H9 (cell line): ENCODE data around the gene TMEM17. TPM values are rescaled to one million over a fixed set of nuclear protein-coding genes. Genes with fewer than 3 reads are reported as not detected.

ENCODE experiments used
- DNase-seq: peaks from one replicate; pipeline ENCODE4 v3.0.0-alpha.2; 2017
- H2AFZ ChIP-seq: one replicate; pipeline ENCODE4 v1.6.1; 2013; ENCODE audit warnings: mild to moderate bottlenecking, low read length, control low read depth, moderate library complexity
- H2AK5ac ChIP-seq: 2 replicates; pipeline ENCODE4 v1.6.1; 2013; ENCODE audit warnings: low read length, control low read depth, mixed read lengths; ENCODE audit not compliant: insufficient read length
- H2BK120ac ChIP-seq: one replicate; pipeline ENCODE4 v1.6.1; 2013; ENCODE audit warnings: low read depth, mild to moderate bottlenecking, low read length, control low read depth, inconsistent platforms; ENCODE audit not compliant: poor library complexity, severe bottlenecking
- H2BK12ac ChIP-seq: 2 replicates; pipeline ENCODE4 v1.6.1; 2013; ENCODE audit warnings: low read length, control low read depth, mixed read lengths, low read depth; ENCODE audit not compliant: insufficient read length
- H2BK15ac ChIP-seq: 2 replicates; pipeline ENCODE4 v1.6.1; 2013; ENCODE audit warnings: low read depth, low read length, control low read depth
- H2BK20ac ChIP-seq: one replicate; pipeline ENCODE4 v1.6.1; 2013; ENCODE audit warnings: low read depth, mild to moderate bottlenecking, low read length, control low read depth, inconsistent platforms; ENCODE audit not compliant: poor library complexity, severe bottlenecking
- H2BK5ac ChIP-seq: 2 replicates; pipeline ENCODE4 v1.6.1; 2013; ENCODE audit warnings: low read length, control low read depth, mixed read lengths; ENCODE audit not compliant: insufficient read length
- H3K14ac ChIP-seq: 2 replicates; pipeline ENCODE4 v1.6.1; 2013; ENCODE audit warnings: low read length, control low read depth; ENCODE audit not compliant: insufficient read depth
- H3K18ac ChIP-seq: 2 replicates; pipeline ENCODE4 v1.6.1; 2013; ENCODE audit warnings: low read depth, mild to moderate bottlenecking, mixed read lengths, low read length, control low read depth; ENCODE audit not compliant: insufficient read length
- H3K23ac ChIP-seq: 2 replicates; pipeline ENCODE4 v1.6.1; 2013; ENCODE audit warnings: low read length, control low read depth, mixed read lengths, low read depth; ENCODE audit not compliant: insufficient read length
- H3K23me2 ChIP-seq: 2 replicates; pipeline ENCODE4 v1.6.1; 2013; ENCODE audit warnings: low read depth, mild to moderate bottlenecking, mixed read lengths, low read length, control low read depth; ENCODE audit not compliant: insufficient read length, poor library complexity, severe bottlenecking
- H3K27ac ChIP-seq: 2 replicates; pipeline ENCODE4 v1.5.1; 2013; ENCODE audit warnings: low read length, control low read depth, mixed read lengths, low read depth; ENCODE audit not compliant: insufficient read length
- H3K27me3 ChIP-seq: 2 replicates; pipeline ENCODE4 v1.6.1; 2013; ENCODE audit warnings: low read length, control low read depth, inconsistent platforms; ENCODE audit not compliant: insufficient read depth
- H3K4ac ChIP-seq: 2 replicates; pipeline ENCODE4 v1.6.1; 2013; ENCODE audit warnings: low read depth, mild to moderate bottlenecking, control low read depth, inconsistent platforms, low read length, moderate library complexity
- H3K4me1 ChIP-seq: 2 replicates; pipeline ENCODE4 v1.6.1; 2013; ENCODE audit warnings: low read length, control low read depth, inconsistent platforms; ENCODE audit not compliant: insufficient read depth
- H3K4me2 ChIP-seq: 2 replicates; pipeline ENCODE4 v1.6.1; 2013; ENCODE audit warnings: low read length, control low read depth, mixed read lengths; ENCODE audit not compliant: insufficient read length, insufficient read depth
- H3K56ac ChIP-seq: 2 replicates; pipeline ENCODE4 v1.6.1; 2013; ENCODE audit warnings: low read depth, mild to moderate bottlenecking, mixed read lengths, low read length, control low read depth; ENCODE audit not compliant: insufficient read length
- H3K79me1 ChIP-seq: 2 replicates; pipeline ENCODE4 v1.6.1; 2013; ENCODE audit warnings: low read depth, mild to moderate bottlenecking, moderate library complexity, low read length, control low read depth, inconsistent platforms; ENCODE audit not compliant: insufficient read depth, poor library complexity, severe bottlenecking
- H3K79me2 ChIP-seq: 2 replicates; pipeline ENCODE4 v1.6.1; 2013; ENCODE audit warnings: low read length, control low read depth, inconsistent platforms; ENCODE audit not compliant: insufficient read depth
- H3K9ac ChIP-seq: 2 replicates; pipeline ENCODE4 v1.6.1; 2013; ENCODE audit warnings: low read length, control low read depth, mixed read lengths; ENCODE audit not compliant: insufficient read length; ENCODE audit errors: extremely low read depth
- H3K9me3 ChIP-seq: one replicate; pipeline ENCODE4 v1.6.1; 2013; ENCODE audit warnings: low read depth, low read length, inconsistent platforms; ENCODE audit not compliant: control insufficient read depth
- H3T11ph ChIP-seq: one replicate; pipeline ENCODE4 v1.6.1; 2013; ENCODE audit warnings: mild to moderate bottlenecking, low read length, control low read depth, inconsistent platforms
- H4K20me1 ChIP-seq: one replicate; pipeline ENCODE4 v1.6.1; 2013; ENCODE audit not compliant: control insufficient read depth, insufficient read length, insufficient read depth
- H4K5ac ChIP-seq: 2 replicates; pipeline ENCODE4 v1.6.1; 2013; ENCODE audit warnings: low read depth, mild to moderate bottlenecking, mixed read lengths, low read length, control low read depth; ENCODE audit not compliant: insufficient read length
- H4K8ac ChIP-seq: replicated peaks from 2 replicates; pipeline ENCODE4 v1.6.1; 2013; ENCODE audit warnings: low read length, control low read depth, mixed read lengths, low read depth; ENCODE audit not compliant: insufficient read length
- H4K91ac ChIP-seq: 2 replicates; pipeline ENCODE4 v1.6.1; 2013; ENCODE audit warnings: low read depth, mild to moderate bottlenecking, moderate library complexity, mixed read lengths, low read length, control low read depth; ENCODE audit not compliant: insufficient read length
- H3K27ac Mint-ChIP-seq, 3 experiments: 2 replicates in 2 of 3; 3 replicates in 1 of 3; pipeline ENCODE4 v1.8.0; 2020 to 2021; ENCODE audit warnings: mixed read lengths in 3 of 3, mild to moderate bottlenecking in 1 of 3, moderate library complexity in 1 of 3
- H3K27me3 Mint-ChIP-seq: 2 replicates; pipeline ENCODE4 v1.8.0; 2021; ENCODE audit warnings: low read depth, mild to moderate bottlenecking, moderate library complexity, mixed read lengths
- H3K36me3 Mint-ChIP-seq, 3 experiments: 2 replicates in 2 of 3; 3 replicates in 1 of 3; pipeline ENCODE4 v1.8.0; 2020 to 2021; ENCODE audit warnings: low read depth in 3 of 3, mixed read lengths in 3 of 3; ENCODE audit not compliant: insufficient read depth in 1 of 3
- H3K4me1 Mint-ChIP-seq, 2 experiments: 2 replicates each; pipeline ENCODE4 v1.8.0; 2020; ENCODE audit warnings: mixed read lengths in 2 of 2
- H3K4me3 Mint-ChIP-seq, 2 experiments: 2 replicates in 1 of 2; 3 replicates in 1 of 2; pipeline ENCODE4 v1.8.0; 2020 to 2021; ENCODE audit warnings: mild to moderate bottlenecking in 2 of 2, mixed read lengths in 2 of 2, moderate library complexity in 1 of 2
- H3K9me3 Mint-ChIP-seq, 2 experiments: 2 replicates in 1 of 2; 3 replicates in 1 of 2; pipeline ENCODE4 v1.8.0; 2020; ENCODE audit warnings: mild to moderate bottlenecking in 2 of 2, mixed read lengths in 2 of 2, moderate library complexity in 1 of 2
- WGBS: extraction: QIAGEN DNeasy Blood & Tissue Kit; methylation state at CpG from one replicate; pipeline ENCODE4 v1.1.7; 2013; ENCODE audit warnings: missing lambda C conversion rate, low lambda C conversion rate, mixed read lengths; ENCODE audit not compliant: insufficient read length; ENCODE audit errors: extremely low coverage; 5-methylcytosine and 5-hydroxymethylcytosine counted together
- total RNA-seq: library from RNA; stranded (reverse); gene quantifications from 2 replicates; pipeline ENCODE4 v1.2.1, GENCODE V29; 2021
- TF ChIP-seq, protein P1 (sequence below): fragments of 200-600 bp; sonication (generic); conservative IDR thresholded peaks from 3 replicates; pipeline ENCODE4 v1.8.0; 2021; ENCODE audit warnings: antibody characterized with exemption, mild to moderate bottlenecking

TMEM17 gene
- total RNA-seq, 1 experiment from 2014 or later = 1.3 TPM

DNA sequence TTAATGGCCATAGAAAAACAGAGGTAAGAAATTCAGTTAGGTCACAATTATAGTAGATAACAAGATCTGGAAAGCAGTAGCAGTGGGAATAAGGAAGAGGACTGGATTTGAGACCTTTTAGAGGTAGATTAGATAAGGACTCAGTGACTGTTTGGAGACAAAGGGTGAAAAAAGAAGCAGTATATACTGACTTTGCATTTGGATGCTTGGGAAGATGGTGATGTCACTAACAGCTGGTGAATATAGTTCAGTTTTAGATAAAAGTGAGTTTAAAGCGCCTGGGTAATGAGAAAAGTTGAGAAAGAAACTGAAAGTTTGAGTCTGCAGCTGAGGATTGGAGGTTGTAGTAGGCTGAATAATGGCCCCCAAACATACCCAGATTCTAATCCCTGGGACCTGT, 32.8 kb upstream of the TMEM17 start:
- Histone ChIP-seq H3K79me1 (no peaks in the 10 kb centered on the region), H3K23me2 (no peaks in the 10 kb centered on the region), H3K9ac (no peak overlapping the region), H4K8ac (no peak overlapping the region), H3K27me3 (no peaks in the 10 kb centered on the region), H3T11ph (no peak overlapping the region), H4K5ac (no peak overlapping the region), H3K27ac (no peak overlapping the region), H3K4ac (no peak overlapping the region), H2BK5ac (no peak overlapping the region), H3K79me2 (no peaks in the 10 kb centered on the region), H3K56ac (no peak overlapping the region), H2BK12ac (no peak overlapping the region), H3K4me2 (no peak overlapping the region), H2AK5ac (no peak overlapping the region), H3K9me3 (no peaks in the 10 kb centered on the region), H2BK20ac (no peak overlapping the region), H3K23ac (no peak overlapping the region), H3K18ac (no peak overlapping the region), H2BK15ac (no peak overlapping the region), H4K20me1 (no peaks in the 10 kb centered on the region), H2BK120ac (no peak overlapping the region), H3K14ac (no peak overlapping the region), H3K4me1 (no peaks in the 10 kb centered on the region), H2AFZ (no peak overlapping the region), H4K91ac (no peak overlapping the region)
- no CpG with 5 or more reads among the region's 1 CpG for WGBS
- H3K4me1 Mint-ChIP-seq = peaks cover 16 to 18% of the 10 kb centered on the region in 2 experiments
- H3K36me3 Mint-ChIP-seq = peaks cover 8 to 14% (median 8%) of the 10 kb centered on the region in 3 experiments; a peak in 6 of 7 replicates
- H3K9me3 Mint-ChIP-seq = peaks cover 10 to 15% of the 10 kb centered on the region in 2 experiments
- H3K27ac Mint-ChIP-seq = no peak overlapping the region
- TF ChIP-seq, protein P1, sequence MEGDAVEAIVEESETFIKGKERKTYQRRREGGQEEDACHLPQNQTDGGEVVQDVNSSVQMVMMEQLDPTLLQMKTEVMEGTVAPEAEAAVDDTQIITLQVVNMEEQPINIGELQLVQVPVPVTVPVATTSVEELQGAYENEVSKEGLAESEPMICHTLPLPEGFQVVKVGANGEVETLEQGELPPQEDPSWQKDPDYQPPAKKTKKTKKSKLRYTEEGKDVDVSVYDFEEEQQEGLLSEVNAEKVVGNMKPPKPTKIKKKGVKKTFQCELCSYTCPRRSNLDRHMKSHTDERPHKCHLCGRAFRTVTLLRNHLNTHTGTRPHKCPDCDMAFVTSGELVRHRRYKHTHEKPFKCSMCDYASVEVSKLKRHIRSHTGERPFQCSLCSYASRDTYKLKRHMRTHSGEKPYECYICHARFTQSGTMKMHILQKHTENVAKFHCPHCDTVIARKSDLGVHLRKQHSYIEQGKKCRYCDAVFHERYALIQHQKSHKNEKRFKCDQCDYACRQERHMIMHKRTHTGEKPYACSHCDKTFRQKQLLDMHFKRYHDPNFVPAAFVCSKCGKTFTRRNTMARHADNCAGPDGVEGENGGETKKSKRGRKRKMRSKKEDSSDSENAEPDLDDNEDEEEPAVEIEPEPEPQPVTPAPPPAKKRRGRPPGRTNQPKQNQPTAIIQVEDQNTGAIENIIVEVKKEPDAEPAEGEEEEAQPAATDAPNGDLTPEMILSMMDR = no peak
- H3K27me3 Mint-ChIP-seq = peaks cover 2% of the 10 kb centered on the region; the same call in 1 of the 2 replicates
- H3K4me3 Mint-ChIP-seq = no peak overlapping the region
- no peak for DNase-seq
